Nucleus accumbens (tissue), 56 donors: Measurements from ENCODE around the gene FTCD.
"Not testable (repeated sequence)": the region's sequence is repeated elsewhere in the genome, so short reads cannot be mapped to it uniquely, and the experiment has no call there.

Experiments used
- DNase-seq, 56 donors: peaks; one replicate each; lab custom pipeline; 2025; lab: John Stamatoyannopoulos, UW

Gene FTCD

GRCh38 chr21:46173573-46173972 is 18.2 kb upstream of the FTCD start:
- DNase-seq = no peak

- no peak for DNase-seq
Observed at GRCh38 chr21:46172863-46173528, 17.6 kb upstream of the FTCD start.

GRCh38 chr21:46171996-46172862 is 16.9 kb upstream of the FTCD start:
- DNase-seq = no peak

- no peak for DNase-seq
Observed at GRCh38 chr21:46171585-46171984, 16.2 kb upstream of the FTCD start.

- DNase-seq = not testable (repeated sequence)
Observed at GRCh38 chr21:46170436-46171193, 15.2 kb upstream of the FTCD start.

GRCh38 chr21:46168659-46169386 is 13.4 kb upstream of the FTCD start:
- DNase-seq = no peak

- no peak for DNase-seq
Observed at GRCh38 chr21:46168238-46168637, 12.9 kb upstream of the FTCD start.

- DNase-seq = no peak
Observed at GRCh38 chr21:46165098-46165497, 9.7 kb upstream of the FTCD start.

- DNase-seq = no peak
Observed at GRCh38 chr21:46163380-46163779, 8.0 kb upstream of the FTCD start.

- DNase-seq = no peak
Observed at GRCh38 chr21:46161633-46162592, 6.5 kb upstream of the FTCD start.

- no peak for DNase-seq
Observed at GRCh38 chr21:46160907-46161632, 5.7 kb upstream of the FTCD start.

- no peak for DNase-seq
Observed at GRCh38 chr21:46160657-46160906, 5.2 kb upstream of the FTCD start.

- DNase-seq = no peak
Observed at GRCh38 chr21:46159841-46160656, 4.7 kb upstream of the FTCD start.

GRCh38 chr21:46159390-46159789 is 4.0 kb upstream of the FTCD start:
- no peak for DNase-seq

GRCh38 chr21:46158666-46159300 is 3.4 kb upstream of the FTCD start:
- DNase-seq = no peak

- DNase-seq = no peak
Observed at GRCh38 chr21:46157987-46158451, 2.6 kb upstream of the FTCD start.

GRCh38 chr21:46157396-46157986 is 2.1 kb upstream of the FTCD start:
- DNase-seq = no peak
